Neural progenitor cell (in vitro differentiated cells): Measurements from ENCODE around the gene PRKAG1.

Source experiments
- EZH2 ChIP-seq: fragments of 200-600 bp; sonication (generic); IDR thresholded peaks from 2 replicates; pipeline ENCODE4 v1.6.1; 2017; ENCODE audit warnings: antibody characterized with exemption, mild to moderate bottlenecking, moderate library complexity
- EZH2phosphoT487 ChIP-seq: fragments of 200-600 bp; sonication (generic); IDR thresholded peaks from 2 replicates; pipeline ENCODE4 v1.6.1; 2017; ENCODE audit warnings: antibody characterized with exemption
- TF ChIP-seq, protein P1 (sequence below): fragments of 200-600 bp; sonication (generic); IDR thresholded peaks from 2 replicates; pipeline ENCODE4 v1.5.1; 2017; ENCODE audit warnings: antibody characterized with exemption, mild to moderate bottlenecking

DNA sequence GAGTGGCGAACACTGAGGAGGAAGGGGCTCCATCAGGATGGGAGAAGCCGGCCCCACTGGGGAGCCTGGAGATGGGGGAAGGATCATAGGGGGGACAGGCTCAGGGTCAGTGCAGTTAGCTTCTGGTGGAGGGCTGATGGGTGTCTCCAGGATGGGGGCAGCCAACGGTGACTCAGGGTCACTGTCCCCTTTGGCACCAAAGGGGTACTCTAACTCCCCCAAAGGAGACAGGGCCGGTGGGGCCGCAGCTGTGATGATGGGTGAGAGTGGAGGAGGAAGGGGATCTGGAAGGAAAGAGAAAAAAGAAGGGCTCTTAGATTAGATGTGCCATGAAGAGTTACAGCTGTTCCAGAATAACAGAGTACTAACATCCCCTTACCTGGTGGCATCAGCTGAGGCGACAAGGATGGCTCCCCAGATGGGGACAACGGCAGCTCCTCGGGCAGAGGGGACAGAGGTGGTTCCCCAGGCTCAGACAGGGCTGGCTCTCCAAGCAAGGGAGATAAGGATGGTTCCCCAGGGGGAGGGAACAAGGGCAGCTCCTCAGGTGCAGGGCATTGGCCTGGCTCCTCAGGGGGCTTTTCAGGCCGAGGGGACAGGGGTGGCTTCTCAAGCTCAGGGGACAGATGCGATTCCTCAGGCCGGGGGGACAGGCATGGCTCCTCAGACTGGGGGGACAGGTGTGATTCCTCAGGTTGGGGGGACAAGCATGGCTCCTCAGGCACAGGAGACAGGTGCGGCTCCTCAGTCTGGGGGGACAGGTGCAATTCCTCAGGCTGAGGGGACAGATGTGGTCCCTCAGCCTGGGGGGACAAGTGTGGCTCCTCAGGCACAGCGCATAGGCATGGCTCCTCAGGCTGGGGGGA, 32.2 kb upstream of the PRKAG1 start:
- TF ChIP-seq EZH2 (no peak), EZH2phosphoT487 (no peak)
- TF ChIP-seq, protein P1, sequence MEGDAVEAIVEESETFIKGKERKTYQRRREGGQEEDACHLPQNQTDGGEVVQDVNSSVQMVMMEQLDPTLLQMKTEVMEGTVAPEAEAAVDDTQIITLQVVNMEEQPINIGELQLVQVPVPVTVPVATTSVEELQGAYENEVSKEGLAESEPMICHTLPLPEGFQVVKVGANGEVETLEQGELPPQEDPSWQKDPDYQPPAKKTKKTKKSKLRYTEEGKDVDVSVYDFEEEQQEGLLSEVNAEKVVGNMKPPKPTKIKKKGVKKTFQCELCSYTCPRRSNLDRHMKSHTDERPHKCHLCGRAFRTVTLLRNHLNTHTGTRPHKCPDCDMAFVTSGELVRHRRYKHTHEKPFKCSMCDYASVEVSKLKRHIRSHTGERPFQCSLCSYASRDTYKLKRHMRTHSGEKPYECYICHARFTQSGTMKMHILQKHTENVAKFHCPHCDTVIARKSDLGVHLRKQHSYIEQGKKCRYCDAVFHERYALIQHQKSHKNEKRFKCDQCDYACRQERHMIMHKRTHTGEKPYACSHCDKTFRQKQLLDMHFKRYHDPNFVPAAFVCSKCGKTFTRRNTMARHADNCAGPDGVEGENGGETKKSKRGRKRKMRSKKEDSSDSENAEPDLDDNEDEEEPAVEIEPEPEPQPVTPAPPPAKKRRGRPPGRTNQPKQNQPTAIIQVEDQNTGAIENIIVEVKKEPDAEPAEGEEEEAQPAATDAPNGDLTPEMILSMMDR = no peak
